AG09309 (cell line): ENCODE results near the gene EPC1.

Source experiments
- DNase-seq: peaks from one replicate; pipeline ENCODE4 v3.0.0-alpha.2; 2010; ENCODE audit warnings: low read depth
- H3K4me3 ChIP-seq: 2 replicates; pipeline ENCODE4 v1.5.1; 2011; ENCODE audit warnings: mild to moderate bottlenecking, low read depth, low read length, moderate library complexity; ENCODE audit not compliant: control insufficient read depth
- TF ChIP-seq, protein P1 (sequence below): IDR thresholded peaks from 2 replicates; pipeline ENCODE4 v1.5.1; 2011; ENCODE audit warnings: mild to moderate bottlenecking, low read depth, low read length, inconsistent platforms; ENCODE audit not compliant: insufficient read depth, control insufficient read depth; ENCODE audit errors: missing control alignments

The EPC1 gene

DNA sequence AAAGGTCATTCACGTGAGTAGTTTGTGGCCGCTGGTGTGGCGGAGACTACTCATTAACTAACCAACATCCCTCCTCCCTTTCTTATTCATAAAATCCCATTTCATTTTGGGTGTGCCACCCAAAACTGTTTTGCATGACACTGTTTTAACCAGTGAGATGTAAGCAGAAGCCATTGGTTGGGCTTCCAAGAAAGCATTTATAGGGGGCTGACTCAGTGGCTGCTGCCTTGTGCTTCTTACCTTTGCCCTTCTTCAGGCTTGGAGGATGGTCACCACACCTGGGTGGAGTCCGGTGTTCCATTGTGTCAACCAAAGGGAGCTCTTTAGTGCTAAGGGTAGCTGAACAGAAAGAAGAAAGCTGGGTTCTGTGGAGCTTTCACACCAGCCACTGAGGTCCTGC, 37.2 kb upstream of the EPC1 start:
- DNase-seq, result no peak
- H3K4me3 ChIP-seq, result no peak overlapping the region
- TF ChIP-seq, protein P1, sequence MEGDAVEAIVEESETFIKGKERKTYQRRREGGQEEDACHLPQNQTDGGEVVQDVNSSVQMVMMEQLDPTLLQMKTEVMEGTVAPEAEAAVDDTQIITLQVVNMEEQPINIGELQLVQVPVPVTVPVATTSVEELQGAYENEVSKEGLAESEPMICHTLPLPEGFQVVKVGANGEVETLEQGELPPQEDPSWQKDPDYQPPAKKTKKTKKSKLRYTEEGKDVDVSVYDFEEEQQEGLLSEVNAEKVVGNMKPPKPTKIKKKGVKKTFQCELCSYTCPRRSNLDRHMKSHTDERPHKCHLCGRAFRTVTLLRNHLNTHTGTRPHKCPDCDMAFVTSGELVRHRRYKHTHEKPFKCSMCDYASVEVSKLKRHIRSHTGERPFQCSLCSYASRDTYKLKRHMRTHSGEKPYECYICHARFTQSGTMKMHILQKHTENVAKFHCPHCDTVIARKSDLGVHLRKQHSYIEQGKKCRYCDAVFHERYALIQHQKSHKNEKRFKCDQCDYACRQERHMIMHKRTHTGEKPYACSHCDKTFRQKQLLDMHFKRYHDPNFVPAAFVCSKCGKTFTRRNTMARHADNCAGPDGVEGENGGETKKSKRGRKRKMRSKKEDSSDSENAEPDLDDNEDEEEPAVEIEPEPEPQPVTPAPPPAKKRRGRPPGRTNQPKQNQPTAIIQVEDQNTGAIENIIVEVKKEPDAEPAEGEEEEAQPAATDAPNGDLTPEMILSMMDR, result no peak

DNA sequence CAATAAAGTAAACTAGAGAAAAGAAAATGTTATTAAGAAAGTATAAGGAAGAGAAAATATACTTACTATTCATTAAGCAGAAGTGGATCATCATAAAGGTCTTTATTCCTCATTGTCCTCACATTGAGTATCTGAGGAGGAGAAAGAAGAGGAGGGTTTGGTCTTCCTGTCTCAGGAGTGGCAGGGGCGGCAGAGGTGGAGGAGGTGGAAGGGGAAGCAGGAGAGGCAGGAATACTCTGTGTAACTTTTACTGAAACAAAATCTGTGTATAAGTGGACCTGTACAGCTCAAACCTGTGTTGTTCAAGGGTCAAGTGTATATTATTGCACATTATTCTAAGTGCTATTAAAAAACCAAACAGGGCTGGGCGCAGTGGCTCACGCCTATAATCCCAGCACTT, 34.2 kb upstream of the EPC1 start:
- no peak overlapping the region for H3K4me3 ChIP-seq
- TF ChIP-seq, protein P1, result no peak

DNA sequence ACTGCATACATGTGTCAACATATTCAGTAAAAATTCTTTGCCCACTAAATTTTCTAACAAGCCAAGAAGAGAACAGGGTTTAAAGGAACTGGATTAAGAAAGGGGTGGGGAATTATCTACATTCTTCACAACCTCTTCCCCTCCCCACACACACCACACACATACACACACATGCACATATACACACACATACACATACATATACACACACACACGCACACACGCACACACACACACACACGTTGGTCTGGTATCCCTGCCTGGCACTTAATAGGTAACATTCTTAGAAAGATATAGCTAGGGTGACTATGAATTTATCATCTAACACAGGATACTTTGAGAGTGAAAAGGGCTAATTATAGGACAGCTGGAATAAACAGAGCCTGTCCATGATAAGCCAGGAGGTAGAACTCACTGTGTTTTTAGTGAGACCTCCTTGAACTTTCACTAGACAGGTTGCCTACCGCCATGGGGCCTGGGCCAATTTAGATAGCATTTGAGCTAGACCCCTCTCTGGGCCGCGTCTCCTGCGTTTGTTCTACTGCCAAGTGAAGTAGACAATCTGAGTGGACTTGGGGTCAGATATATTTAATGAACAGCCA, 33.1 kb upstream of the EPC1 start:
- H3K4me3 ChIP-seq, result no peak overlapping the region
- no peak for DNase-seq

More for the DNA sequence above, 34.2 kb upstream of the EPC1 start:
- DNase-seq, result no peak

DNA sequence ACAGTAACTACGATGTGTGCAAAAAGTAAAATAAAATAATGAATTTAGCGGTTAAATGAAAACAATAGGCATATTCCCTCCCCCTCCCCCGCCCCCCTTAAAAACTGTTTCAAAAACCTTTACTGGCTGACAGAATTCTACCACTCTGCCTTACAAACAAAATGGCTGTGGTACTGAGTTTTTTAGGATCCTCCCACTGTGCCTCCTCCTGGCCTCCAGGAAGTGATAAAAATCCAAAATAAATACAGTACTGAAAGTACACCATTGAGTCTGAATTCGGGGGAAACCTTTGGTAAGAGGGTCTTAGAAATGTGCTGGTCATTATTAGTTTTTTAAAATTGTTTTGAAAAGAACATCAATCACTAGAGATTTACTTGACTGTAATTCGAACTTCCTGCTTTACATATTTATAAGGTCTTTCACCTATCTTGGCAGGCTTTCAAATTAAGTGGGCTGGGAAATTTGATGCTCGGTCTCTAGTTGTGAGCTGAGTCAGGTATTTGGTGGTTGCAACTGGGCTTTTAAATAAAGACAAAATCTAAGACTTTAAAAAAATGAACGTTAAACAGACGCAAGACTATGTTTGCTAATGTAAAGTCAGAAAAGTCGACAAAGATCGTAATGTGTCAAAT, 32.5 kb upstream of the EPC1 start:
- H3K4me3 ChIP-seq, result peak overlapping the region; percentile 54
- no peak for DNase-seq
- TF ChIP-seq, protein P1, result no peak

More for the DNA sequence above, 33.1 kb upstream of the EPC1 start:
- TF ChIP-seq, protein P1, result no peak

DNA sequence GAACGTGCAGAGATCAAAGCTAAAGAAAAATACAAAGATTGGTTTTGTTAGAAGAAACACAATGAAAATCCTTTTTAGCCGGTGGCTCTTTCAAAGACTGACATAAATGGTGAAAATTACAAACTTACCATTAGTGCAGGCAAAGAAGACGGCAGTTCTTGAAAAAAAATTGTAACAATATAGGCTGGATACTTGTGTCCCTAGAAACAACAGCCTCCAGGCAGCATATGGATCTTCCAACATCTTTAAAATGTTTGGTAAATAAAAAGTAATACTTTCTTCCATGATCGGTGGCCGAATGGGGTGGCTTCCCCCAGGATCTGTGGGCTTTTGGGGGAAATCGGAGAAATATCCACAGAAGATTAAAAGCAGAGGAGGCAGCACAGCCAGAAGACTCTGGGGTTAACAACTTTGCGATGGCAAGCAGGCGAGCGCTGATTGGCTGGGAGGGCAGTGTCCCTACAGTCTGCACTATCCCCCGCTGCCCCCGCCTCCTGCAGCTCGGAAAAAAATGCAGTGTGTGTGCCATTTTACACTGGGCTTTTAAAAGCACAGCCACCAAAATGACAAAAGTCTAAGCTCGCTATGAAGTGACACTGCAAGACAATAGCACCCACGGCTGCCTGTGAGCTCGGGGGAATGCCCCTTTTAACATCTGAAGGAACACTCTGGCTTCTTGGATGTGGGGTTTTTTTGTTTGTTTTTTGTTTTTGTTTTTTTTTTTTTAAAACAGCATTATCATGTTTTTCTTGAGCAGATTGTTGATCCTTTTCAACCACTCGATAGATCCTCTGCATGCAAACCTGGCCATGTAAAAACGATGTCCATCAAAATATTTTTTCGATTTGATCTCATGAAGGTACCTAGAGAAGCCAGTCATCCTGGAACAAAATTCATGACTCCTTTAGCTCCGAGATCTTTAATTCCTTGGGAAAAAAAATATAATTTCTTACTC, 31.7 kb upstream of the EPC1 start:
- TF ChIP-seq, protein P1, result no peak
- peak; percentile 65 for DNase-seq
- peak overlapping the region; percentile 54 for H3K4me3 ChIP-seq

DNA sequence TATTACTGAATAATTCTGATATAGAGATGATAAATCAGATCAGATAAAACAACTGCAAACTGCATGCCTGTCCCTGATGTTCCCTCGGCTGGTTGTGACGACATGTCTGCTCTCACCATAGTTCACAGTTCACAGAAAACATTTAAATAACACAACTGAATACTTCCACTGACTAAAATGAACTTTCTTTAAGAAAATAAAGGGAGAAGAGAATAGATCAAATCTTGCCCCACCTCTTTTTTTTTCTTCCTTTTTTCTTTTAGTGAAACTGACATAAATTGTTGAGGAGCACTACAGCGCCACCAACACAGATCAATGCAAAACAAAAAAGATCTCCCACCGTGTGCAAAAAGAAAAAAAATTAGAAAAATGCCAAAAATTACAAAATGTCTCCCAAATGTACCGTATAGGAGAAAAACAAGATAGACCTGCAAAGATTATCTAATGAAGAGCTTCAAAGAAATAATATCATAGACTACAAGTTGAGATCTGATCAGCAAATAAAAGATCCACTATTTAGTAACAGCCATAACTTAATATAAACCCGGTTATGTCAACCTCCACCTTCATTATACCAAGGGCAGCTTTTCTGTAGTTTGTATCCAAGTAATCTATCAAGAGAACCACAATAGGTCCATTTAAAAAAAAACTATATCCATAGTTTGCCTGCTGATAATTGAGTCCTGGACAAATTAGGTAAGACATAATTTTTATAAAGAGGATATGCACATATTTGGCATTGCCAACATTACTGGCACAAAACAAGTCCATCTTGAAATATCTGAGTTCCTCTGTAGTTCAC, 30.7 kb upstream of the EPC1 start:
- TF ChIP-seq, protein P1, result peak; percentile 40
- H3K4me3 ChIP-seq, result peak overlapping the region; percentile 54
- no peak for DNase-seq
